NCI-H2227 (cell line): ENCODE measurements around the gene ALG1L2.
"Not testable (repeated sequence)": the region's sequence is repeated elsewhere in the genome, so short reads cannot be mapped to it uniquely, and the experiment has no call there.

Experiments used
- DNase-seq: peaks from one replicate; lab custom pipeline; 2025; ENCODE audit not compliant: unreplicated experiment; lab: John Stamatoyannopoulos, UW

The ALG1L2 gene

DNA sequence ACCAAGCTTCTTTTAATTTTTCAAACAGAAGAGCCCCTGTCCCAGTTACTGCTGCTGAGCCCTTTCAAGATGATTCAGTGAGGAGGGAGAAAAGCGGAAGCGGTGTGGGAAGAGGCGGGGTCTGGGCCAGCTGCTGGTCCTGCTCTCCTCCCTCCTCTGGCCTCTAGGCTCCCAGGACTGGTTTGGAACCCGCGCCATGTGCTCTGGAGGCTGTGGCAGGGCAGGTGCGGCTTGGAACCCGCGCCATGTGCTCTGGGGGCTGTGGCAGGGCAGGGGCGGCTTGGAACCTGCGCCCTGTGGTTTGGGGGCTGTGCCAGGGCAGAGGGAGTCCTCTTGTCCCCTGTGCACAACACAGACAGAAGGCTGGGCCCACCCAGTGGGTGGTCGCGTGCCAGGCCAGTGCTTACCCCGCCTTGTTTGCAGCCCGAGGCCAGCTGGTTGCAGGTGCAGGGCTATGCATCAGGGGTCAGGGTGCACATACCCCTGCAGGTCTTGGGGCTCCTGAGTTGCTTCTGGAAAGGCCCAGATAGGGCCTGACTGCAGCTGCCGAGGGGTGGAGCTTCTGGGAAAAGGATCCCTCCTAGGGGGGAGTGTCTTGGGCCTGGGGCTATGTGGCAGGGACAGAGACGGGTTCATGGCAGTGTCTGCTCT, 12.2 kb downstream of the ALG1L2 start:
- DNase-seq = no peak

DNA sequence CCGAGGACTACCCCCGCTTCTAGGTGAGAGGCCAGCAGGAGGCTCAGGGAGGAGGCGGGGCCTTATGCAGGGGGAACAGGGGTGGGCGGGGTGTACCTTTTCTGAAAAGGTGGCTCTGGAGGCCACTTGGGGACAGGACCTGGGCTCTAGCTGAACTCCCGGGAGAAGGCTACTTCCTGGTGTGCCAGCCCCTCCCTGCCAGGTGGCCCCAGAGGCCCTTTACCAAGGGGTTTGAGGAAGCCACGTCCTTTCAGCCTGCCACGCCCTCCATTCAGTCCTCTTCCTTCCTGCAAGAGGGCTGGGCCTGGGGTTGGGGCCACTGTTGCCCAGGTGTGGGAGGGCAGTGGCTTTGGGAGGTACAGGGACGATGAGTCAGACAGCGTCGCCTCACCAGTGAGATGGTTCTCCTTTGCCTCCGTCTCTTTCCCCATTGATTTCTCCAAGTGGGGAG, 12.9 kb downstream of the ALG1L2 start:
- not testable (repeated sequence) for DNase-seq

DNA sequence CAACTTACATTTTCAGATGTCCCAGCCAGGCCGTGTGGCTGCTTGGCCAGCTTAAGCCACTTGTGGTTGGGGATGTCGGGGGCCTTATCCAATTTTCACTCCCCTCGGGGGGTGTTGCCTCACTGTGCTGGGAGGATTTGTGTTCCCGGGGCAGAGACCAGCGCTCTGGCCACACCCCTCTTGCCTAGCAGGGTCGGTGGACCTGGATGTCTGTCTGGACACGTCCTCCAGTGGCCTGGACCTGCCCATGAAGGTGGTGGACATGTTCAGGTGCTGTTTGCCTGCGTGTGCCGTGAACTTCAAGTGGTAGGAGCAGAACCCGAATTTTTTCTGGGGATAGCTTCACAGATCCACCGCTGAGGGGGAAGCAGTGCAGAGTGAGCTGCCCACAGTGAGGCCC, 14.2 kb downstream of the ALG1L2 start:
- not testable (repeated sequence) for DNase-seq

DNA sequence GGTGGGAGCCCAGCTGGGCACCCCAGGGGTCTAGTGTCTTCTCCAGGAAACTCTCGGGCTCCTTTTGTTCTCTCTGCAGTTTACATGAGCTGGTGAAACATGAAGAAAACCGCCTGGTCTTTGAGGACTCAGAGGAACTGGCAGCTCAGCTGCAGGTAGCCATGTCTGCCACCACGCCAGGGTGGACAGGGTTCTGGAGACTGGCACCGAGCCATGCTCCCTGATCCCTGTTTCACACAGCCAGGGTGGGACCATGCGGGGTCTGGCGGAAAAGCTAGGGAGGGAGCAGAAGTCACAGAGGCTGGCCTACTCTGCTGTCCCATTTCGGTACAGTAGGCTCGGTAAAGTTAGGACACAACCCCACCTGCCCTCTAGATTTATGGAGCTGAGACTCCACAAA, 15.5 kb downstream of the ALG1L2 start:
- DNase-seq = not testable (repeated sequence)

DNA sequence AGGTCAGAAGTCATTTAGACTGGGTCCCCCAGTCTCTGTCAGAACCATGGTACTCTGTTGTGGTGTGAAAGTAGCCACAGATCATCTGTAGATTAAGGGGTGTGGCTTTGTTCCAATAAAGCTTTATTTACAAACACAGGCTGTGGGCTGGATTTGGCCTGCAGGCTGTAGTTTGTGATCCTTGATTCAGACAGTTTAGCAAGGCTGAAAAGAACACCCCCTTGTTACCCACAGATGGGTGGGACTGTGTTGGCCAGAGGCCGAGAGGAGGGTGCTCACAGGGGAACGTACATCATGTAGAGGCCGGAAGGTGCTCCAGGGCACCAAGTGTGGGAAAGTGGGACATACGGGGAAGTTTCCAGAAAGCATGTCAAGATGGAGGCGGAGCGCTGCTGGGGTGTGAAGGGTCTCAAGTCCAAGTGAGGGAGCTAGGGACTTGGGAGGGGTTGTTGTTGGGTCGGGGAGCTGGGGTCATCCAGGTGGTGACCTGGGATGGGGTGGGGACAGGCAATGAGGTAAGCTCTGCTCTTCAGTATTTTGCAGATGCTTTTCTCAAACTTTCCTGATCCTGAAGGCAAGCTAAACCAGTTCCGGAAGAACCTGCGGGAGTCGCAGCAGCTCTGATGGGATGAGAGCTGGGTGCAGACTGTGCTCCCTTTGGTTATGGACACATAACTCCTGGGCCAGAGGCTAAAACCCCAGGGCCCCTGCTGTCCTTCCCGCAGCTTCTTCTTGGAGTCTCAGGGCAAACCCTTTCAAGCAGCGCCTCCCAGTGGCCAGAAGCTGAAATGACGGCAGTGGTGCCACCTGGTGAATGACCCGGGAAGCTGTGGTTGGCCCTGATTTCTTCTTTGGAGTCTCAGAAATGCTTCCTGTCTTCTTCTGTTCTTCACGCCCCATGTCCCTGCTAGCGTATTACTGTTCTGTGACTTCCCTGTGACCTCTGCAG, 16.3 kb downstream of the ALG1L2 start:
- not testable (repeated sequence) for DNase-seq

DNA sequence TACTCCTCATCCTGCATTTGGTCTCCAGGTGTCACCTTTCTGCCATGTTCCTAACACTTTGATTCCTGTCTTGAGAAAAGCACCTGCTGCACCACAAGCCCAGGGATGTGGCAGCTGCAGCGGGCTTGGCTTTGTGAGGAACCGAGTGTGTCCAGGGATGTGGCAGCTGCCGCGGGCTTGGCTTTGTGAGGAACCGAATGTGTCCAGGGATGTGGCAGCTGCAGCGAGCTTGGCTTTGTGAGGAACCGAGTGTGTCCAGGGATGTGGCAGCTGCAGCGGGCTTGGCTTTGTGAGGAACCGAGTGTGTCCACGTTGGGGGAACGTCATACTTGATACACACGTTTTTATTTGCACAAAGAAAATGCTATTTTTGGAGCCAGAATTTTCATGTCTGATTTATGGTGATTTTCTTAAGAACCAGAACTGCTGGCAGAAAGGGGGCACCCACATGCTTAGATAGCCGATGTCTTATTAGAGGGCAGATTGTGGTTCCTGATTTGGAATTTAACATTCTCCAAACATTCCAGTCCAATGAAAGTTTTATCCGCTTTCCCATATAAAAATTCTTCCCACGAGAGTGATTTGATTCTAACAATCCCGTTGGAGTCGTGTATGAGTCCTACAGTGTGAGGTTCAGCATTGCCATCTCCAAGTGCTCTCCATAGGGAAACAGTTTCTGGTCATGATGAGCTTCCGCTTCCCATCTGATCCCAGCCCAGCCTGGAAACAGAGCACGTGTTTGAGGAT, 17.2 kb downstream of the ALG1L2 start:
- not testable (repeated sequence) for DNase-seq

DNA sequence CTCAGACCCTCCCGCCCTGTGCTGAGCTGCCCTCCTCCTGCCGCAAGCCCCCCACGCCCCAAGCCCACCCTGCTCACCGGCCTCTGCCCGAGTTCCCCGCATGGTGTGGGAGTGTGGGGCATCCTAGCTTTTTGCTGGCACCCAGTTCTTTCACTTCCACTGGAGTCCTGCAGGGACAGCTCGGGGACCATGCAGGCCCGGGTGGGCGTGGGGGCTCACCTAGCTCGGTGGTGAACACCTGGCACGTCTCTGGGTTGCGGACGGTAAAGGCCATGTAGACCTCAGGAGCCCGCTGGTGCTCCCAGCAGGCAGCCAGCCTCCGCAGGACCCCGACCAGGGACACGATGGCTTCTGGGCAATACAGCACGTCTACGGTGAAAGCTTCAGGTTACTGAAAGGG, 20.9 kb downstream of the ALG1L2 start:
- not testable (repeated sequence) for DNase-seq

DNA sequence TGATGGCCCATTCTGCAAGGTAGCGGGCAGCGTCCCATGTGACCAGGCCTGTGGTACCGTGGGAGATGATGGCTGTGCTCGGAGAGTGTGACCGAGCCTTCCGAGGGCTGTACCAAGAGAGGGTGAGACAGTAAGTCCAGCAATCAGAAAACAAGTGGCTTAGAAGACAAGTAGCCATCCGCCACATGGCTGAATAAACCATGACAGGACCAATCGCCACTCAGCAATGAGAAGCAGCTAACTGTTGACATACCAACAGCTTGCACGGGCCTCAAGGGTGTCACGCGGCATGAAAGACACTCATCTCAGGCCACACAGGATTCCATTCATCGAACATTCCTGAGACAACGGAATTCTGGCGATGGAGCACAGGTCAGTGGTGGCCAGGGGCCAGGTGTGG, 22.6 kb downstream of the ALG1L2 start:
- DNase-seq = not testable (repeated sequence)

DNA sequence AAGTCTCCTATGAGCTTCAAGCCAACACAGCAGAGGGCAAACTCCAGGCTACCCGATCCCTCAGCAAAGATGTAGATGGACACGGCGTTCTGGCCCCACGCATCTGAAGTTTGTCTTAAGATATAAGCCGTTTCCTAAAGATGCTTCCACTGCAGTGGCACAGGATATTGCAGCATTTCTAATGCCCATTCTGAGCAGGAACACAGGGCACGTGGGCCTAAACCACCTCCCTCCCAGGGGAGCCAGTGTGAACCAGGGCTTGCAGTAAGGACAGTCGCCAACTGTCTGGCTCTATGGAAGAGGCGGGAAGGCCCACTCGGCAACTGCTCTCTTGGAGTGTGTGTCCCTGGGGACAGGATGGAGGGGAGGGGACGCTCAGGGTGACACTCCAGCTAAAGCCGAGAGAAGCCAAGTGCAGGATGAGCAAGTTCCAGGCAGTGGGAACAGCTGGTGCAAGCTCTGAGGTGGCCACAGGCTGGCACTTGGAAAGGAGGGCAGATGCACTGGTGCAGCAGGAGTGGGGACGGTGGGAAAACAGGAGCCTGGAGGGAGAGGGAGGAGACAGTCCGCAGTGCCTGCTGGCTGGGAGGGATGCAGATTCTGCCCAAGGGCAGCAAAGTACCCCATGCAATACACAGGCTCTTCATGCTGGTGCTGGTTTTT, 25.8 kb downstream of the ALG1L2 start:
- not testable (repeated sequence) for DNase-seq

DNA sequence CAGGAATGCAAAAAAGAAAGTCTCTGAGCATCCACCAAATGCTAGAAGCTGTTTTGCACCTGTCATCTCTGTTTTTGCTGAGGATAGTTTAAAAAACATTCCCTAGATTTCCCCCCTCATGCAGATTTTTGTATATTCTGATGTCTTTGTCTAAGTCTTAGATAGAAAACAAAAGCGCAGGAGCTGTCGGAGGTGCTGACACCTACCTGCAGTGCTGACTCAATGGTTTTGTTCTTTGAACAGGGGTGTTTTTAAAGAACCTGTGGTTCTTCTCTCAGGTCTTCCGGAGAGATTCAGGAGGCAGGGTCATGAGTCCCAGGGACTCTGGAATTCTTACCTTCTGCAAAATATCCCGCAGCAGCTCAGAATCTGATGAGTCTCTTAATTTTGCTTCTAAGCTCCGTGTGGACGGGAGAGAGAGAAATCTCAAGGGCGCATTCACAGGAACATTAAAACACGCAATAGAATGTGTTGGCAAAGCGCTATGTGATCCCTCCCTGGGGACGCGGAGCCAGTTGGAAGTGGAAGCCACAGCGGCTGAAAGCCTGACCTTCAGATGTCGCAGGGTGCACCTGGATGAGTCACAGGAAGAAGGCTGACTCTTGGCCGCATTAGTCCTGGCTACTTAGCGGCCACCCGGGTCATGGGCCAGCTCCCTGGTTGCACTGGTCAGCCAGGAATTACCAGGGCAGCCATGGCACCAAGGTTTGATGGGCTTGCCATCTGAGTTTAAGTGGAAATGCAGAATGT, 27.4 kb downstream of the ALG1L2 start:
- not testable (repeated sequence) for DNase-seq

DNA sequence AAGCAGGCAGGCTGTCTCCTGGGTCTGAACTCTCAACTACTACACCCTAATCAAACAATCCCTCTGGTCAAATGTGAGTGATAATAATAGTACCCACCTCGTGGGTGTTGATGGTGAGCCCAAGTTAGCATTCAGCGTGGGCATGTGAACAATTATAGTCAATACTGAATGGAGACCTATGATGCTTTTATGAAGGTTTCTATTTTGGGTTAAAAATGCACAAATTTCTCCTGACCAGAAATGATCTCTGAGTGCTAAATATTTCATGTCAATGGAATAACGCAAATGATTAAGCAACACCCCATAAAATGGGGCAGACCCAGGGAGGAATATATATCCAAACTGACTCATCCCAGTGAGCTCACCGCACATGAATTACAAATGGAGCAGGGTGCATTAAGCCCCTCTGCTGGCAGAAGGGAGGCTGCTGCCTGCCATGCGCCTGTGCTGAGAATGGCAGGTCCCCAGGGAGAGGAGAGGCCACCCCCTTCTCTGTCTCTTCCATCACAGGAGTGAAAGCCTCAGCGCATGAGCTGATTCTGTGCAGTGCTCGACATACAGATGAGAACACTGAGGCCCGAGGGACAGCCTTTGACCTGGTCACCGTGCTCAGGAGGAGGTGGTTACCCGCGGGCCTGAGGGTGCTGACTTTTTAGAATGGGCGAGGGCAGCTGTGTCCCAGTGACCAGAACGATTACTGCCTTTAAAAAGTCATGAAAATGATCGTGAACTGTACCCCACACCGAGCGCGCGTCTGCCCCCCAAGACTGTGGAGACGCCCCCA, 28.9 kb downstream of the ALG1L2 start:
- peak; percentile 6 for DNase-seq

DNA sequence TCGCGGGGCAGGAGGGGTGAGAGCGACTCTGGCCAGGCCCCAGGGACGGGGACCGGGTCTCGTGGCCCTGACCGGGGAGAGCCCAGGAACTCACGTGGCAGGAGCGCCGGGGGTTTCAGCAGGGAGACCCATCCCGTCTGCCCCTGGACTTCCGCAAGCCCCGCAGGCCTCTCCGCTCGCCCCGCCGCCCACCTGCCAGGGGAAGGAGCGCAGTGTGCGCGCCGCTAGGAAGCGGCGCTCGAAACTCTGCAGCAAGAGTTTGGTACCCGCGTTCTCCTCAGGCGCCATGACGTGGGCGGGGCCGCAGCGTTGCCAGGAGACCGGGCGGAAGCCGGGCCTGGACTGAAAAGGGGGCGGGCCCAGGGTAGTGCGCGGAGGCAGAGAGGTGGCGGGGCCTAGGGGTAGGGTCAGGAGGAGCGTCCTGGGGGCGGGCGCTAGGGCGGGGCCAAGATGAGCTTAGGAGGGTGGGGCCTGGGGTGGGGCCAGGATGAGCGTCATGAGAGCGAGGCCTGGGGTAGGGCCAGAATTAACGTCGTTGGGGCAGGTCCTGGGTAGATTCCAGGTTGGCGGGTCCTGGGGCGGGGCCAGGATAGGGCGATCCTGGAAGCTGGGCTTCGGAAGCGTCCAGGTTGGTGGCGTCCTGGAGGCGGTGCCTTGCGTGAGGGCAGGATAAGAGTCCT, 29.7 kb downstream of the ALG1L2 start:
- peak; percentile 95 for DNase-seq

DNA sequence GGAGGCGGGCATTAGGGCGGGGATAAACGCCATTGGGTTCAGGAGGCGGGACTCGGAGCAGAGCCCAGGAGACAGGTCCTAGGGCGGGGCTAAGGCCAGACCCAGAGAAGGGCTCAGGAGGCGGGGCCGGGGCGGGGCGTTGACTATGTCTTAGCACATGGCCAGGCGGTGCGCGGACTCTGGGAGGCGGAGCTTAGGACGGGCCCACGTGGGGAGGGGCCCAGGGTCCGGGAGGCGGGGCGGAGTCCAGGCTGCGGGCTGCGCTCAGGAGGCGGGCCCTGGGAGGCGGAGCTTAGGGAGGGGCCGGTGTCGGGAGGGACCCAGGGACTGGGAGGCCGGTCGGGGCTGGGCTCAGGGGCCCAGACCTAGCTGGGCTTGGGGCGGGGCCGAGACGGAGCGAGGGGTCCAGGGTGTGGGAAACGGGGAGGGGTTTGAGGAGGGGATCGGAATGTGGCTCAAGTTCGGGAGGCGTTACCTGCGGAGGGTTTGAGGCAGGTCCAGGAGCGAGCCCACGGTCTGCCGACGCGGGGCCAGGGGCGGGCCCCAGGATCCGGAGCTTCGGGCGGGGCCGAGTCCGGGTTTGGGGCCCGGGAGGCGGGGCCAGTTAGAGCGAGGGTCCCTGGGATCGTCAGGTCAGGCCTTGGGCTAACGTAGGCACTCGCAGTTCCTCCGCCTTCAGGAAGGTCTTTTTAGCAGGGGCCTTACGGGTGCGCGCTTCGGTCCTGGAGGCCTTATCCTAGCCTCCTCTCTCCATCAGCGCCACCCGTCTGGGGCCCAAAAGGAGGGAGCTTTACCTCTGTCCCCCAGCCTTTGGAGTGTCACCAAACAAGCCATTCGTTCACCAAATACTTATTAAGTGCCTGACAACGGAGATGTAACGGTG, 30.5 kb downstream of the ALG1L2 start:
- peak; percentile 93 for DNase-seq

DNA sequence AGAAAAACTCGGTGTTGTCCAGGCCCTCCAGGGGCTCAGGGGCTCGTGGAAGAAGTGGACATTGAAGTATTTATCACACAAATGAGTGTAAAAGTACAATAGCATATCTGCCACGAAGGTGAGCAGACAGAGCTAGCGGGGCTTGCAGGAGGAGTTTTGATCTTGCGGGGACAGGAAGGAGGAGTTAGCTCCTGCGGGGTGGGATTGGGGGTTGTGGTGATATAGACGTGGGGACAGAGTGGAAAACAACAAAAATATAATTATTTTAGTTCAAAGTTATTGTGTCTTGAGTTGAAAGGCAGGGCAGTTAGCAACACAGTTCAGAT, 31.1 kb downstream of the ALG1L2 start:
- DNase-seq = not testable (repeated sequence)

DNA sequence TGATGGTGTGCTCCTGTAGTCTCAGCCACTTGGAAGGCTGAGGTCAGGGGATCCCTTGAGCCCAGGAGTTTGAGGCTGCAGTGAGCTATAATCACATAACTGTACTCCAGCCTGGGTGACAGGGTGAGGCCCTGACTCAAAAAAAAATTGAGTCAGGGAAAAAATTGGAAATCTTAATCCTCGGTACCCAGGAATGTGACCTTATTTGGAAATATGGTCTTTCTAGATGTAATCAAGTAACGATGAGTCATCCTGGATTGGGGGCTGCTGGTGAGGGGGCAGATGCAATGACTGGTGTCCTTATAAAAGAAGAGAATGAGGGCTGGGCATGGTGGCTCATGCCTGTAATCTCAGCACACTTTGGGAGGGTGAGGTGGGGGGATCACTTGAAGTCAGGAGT, 33.8 kb downstream of the ALG1L2 start:
- DNase-seq = not testable (repeated sequence)

DNA sequence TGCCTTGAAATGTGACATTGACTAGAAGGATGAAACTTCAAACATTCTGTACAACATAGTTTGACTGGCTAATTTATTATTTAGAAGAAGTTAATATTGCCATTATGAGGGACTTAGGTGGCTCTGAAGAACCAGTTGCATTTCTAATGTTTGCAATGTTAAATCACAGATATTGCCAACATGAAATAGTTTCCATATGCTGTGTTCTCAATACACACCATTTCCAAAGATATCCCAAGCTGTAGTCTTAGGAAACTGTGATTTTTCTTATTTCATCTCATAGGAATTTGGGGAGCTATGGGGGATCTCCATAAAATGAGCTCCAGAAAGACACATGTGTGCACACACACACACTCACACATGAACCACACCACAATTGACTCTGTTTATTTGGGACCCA, 36.3 kb downstream of the ALG1L2 start:
- no peak for DNase-seq

DNA sequence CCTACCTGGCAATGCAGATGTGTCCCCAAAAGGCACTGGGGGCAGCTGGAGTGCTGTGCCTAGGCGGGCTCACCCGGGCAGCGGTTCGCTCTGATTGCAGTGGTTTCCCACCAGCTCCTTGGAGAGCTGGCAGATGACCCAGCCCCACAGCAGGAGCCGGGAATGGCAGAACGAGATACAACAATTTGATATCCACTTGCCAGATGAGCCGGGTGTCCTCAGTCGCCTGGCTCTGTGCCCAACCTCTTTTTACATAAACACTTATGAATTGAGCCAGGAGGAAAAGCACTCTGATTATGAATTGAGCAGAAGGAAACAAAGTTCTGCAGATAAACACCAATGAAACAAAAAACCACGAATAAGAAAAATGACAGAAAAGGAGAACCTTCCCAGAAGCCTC, 38.2 kb downstream of the ALG1L2 start:
- peak; percentile 28 for DNase-seq

DNA sequence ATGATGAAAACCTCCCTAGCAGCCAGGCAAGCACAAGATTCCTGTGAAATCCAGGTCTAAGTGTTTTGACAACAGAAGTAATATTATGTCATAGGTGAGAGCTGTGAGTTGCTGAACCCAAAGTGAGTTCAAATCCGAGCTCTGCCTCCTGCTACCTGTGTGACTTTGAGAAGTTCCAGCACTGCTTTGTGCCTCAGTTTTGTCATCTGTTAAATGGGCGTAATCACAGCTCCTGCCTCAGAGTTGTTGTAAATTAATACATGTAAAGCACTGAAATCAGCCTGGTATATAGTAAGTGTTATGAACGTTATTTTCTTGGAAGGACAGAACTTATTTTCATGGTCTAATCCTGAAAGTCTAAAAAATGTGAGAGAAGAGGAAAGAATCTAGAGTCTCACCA, 38.7 kb downstream of the ALG1L2 start:
- not testable (repeated sequence) for DNase-seq
